DND-41 (cell line): ENCODE data around the gene ALDH9A1.

Source experiments
- ATAC-seq: fragments of 200-7000 bp; cut with Tn5 transposase; 3 replicates; pipeline ENCODE4 v1.9.1; 2021; ENCODE audit warnings: low read depth; ENCODE audit not compliant: insufficient read depth
- DNase-seq: peaks from one replicate; pipeline ENCODE4 v3.0.0-alpha.2; 2020
- H2AFZ ChIP-seq: 2 replicates; pipeline ENCODE4 v1.6.0; 2012; ENCODE audit warnings: low read depth, low read length
- H3K27ac ChIP-seq: 2 replicates; pipeline ENCODE4 v1.5.1; 2012; ENCODE audit warnings: low read length, inconsistent platforms
- H3K27me3 ChIP-seq: fragments of 200-600 bp; sonication (generic); 2 replicates; pipeline ENCODE4 v1.6.0; 2012; ENCODE audit warnings: low read length, mild to moderate bottlenecking, inconsistent platforms; ENCODE audit not compliant: insufficient read depth, poor library complexity
- H3K36me3 ChIP-seq: 2 replicates; pipeline ENCODE4 v1.5.1; 2012; ENCODE audit warnings: low read length, inconsistent platforms; ENCODE audit not compliant: insufficient read depth
- H3K4me1 ChIP-seq: 2 replicates; pipeline ENCODE4 v1.5.1; 2012; ENCODE audit warnings: mild to moderate bottlenecking, low read length; ENCODE audit not compliant: insufficient read depth
- H3K4me2 ChIP-seq: 2 replicates; pipeline ENCODE4 v1.6.0; 2012; ENCODE audit warnings: mild to moderate bottlenecking, moderate library complexity, low read length, inconsistent platforms; ENCODE audit not compliant: insufficient read depth
- H3K4me3 ChIP-seq, 2 experiments: fragments of 200-600 bp in 1 of 2; shearing (Covaris generic) in 1 of 2; 2 replicates each; pipeline ENCODE4 v1.5.1; 2012 to 2016; ENCODE audit warnings: inconsistent platforms in 2 of 2, low read length in 2 of 2, mild to moderate bottlenecking in 2 of 2, low read depth in 1 of 2, moderate library complexity in 1 of 2
- H3K79me2 ChIP-seq: 2 replicates; pipeline ENCODE4 v1.6.0; 2012; ENCODE audit warnings: low read length, inconsistent platforms; ENCODE audit not compliant: insufficient read depth
- H3K9ac ChIP-seq: 2 replicates; pipeline ENCODE4 v1.6.0; 2012; ENCODE audit warnings: low read depth, mild to moderate bottlenecking, inconsistent platforms, low read length, moderate library complexity
- H3K9me3 ChIP-seq: 2 replicates; pipeline ENCODE4 v1.5.1; 2012; ENCODE audit warnings: low read length, moderate library complexity, mild to moderate bottlenecking, inconsistent platforms; ENCODE audit not compliant: insufficient read depth, severe bottlenecking
- H4K20me1 ChIP-seq: 2 replicates; pipeline ENCODE4 v1.6.0; 2012; ENCODE audit warnings: low read length; ENCODE audit not compliant: insufficient read depth
- CTCF ChIP-seq: IDR thresholded peaks from 2 replicates; pipeline ENCODE4 v1.5.1; 2012; ENCODE audit warnings: borderline replicate concordance, low read length, moderate library complexity, mild to moderate bottlenecking; ENCODE audit not compliant: poor library complexity, severe bottlenecking; ENCODE audit errors: extremely low read depth
- EZH2 ChIP-seq: IDR thresholded peaks from 3 replicates; pipeline ENCODE4 v1.6.1; 2012; ENCODE audit warnings: borderline replicate concordance, low read depth, mild to moderate bottlenecking, moderate library complexity, low read length, inconsistent platforms; ENCODE audit not compliant: severe bottlenecking

ALDH9A1 gene

GRCh38 chr1:165616987-165617546, 81.3 kb downstream of the ALDH9A1 start:
- Histone ChIP-seq H3K9me3 (no peaks in the 10 kb centered on the region), H3K27me3 (peaks cover 25% of the 10 kb centered on the region), H2AFZ (no peak overlapping the region), H4K20me1 (no peaks in the 10 kb centered on the region), H3K27ac (no peak overlapping the region), H3K4me2 (no peak overlapping the region), H3K79me2 (no peaks in the 10 kb centered on the region), H3K9ac (no peak overlapping the region), H3K4me3 (no peak overlapping the region), H3K4me1 (no peaks in the 10 kb centered on the region), H3K36me3 (no peaks in the 10 kb centered on the region)
- no peak for TF ChIP-seq CTCF
- no peak for TF ChIP-seq EZH2
- DNase-seq (no peak), ATAC-seq (no peak)

- Histone ChIP-seq H3K4me2 (no peak overlapping the region), H3K36me3 (no peaks in the 10 kb centered on the region), H3K9me3 (no peaks in the 10 kb centered on the region), H3K79me2 (no peaks in the 10 kb centered on the region), H3K27me3 (peaks cover 25% of the 10 kb centered on the region), H3K4me3 (no peak overlapping the region), H3K4me1 (no peaks in the 10 kb centered on the region), H4K20me1 (no peaks in the 10 kb centered on the region), H2AFZ (no peak overlapping the region), H3K9ac (no peak overlapping the region), H3K27ac (no peak overlapping the region)
- TF ChIP-seq EZH2 (no peak), CTCF (no peak)
- no peak for DNase-seq
- no peak for ATAC-seq
These were observed 82.2 kb downstream of the ALDH9A1 start for GRCh38 chr1:165616054-165616612.
